Erythroblast (primary cell): ENCODE measurements around the gene SERPINF2.
"Not testable (repeated sequence)": the region's sequence is repeated elsewhere in the genome, so short reads cannot be mapped to it uniquely, and the experiment has no call there.

Source experiments
- GATA1 ChIP-seq: IDR thresholded peaks from 2 replicates; pipeline ENCODE4 v1.6.1; 2011; ENCODE audit warnings: low read depth, mild to moderate bottlenecking, control low read depth, low read length, moderate library complexity
- POLR2A ChIP-seq: IDR thresholded peaks from 2 replicates; pipeline ENCODE4 v1.6.1; 2011; ENCODE audit warnings: mild to moderate bottlenecking, low read length

GRCh38 chr17:1708791-1709346 lies 33.8 kb upstream of the SERPINF2 start:
- not testable (repeated sequence) for TF ChIP-seq POLR2A, GATA1
